ENCODE data around the gene RBM19.

The RBM19 gene

DNA sequence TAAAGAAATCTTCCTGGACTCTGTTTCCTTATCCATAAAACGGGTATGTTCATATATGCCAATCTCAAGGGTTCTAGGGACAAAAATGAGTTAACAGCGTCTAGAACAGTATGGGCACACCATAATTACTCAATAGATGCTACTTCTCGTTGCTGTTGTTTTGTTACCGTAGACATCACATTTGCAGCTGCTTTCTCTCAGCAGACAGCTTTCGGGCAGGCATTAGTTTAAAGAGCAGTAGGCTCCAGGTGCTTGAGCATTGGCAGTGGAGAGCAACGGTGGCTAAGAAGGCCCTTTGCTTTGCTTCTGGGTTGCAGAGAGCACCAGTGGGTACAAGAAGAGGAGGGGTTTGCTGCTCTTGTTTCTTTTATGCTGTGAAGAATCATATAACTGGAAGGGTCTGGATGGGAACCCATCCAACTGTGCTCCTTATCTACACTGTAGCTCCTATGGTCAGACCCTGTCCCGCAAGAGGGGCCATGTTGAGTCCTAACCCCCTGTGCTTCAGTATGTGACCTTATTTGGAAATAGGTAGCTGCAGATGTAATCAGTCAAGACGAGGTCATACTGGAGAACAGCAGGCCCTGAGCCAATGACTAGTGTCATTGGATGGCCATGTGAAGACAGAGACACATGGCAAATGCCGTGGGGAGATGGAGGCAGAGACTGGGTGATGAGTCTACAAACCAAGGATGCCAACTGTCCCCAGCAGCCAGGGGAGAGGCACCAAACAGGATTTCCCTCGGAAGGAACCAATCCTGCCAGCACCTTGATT is 120.0 kb downstream of the RBM19 start:
- ChIA-PET CTCF (no interaction called here), POLR2A (ENCODE audit: low non-redundant PET) (no interaction called here)
- H3K27ac ChIP-seq = no peak overlapping the region
- no peak for DNase-seq (ENCODE audit: low spot score)
- TF ChIP-seq, protein P1, sequence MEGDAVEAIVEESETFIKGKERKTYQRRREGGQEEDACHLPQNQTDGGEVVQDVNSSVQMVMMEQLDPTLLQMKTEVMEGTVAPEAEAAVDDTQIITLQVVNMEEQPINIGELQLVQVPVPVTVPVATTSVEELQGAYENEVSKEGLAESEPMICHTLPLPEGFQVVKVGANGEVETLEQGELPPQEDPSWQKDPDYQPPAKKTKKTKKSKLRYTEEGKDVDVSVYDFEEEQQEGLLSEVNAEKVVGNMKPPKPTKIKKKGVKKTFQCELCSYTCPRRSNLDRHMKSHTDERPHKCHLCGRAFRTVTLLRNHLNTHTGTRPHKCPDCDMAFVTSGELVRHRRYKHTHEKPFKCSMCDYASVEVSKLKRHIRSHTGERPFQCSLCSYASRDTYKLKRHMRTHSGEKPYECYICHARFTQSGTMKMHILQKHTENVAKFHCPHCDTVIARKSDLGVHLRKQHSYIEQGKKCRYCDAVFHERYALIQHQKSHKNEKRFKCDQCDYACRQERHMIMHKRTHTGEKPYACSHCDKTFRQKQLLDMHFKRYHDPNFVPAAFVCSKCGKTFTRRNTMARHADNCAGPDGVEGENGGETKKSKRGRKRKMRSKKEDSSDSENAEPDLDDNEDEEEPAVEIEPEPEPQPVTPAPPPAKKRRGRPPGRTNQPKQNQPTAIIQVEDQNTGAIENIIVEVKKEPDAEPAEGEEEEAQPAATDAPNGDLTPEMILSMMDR (conservative IDR thresholded peaks at IDR 0.05; ENCODE audit: low read depth) = no peak

DNA sequence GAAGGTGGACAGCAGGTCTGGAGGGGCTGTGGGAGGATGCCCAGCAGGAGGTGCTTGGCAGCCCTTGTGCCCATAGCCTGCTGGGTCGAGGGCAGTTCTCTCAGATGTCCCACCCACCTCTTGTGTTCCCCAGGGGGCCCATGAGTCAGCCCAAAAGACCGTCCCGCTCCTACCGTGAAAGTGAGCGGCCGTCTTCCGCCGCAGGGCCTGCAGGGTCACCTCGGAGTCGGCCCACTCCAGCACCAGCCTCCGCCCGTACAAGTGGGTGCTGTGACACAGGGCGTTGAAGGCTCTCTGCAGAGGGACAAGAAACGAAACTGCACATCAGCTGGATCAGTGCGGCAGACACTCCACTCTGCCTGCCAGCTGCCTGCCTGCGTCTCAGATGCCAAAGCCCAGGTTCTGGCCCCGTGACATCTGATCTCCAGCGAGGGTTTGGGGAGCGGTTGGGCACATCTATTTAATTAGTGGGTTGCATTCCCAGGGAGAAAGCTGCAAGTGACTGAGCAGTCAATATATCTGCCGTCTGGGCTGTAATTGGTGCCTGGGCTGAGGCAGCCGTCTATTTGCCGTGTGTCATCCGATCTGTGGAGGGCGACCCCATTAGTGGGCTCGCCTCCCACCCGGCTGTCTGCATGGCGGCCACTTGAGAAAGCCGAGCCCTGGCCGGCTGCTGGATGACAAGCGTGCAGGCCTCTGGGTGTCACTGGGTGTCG is 121.5 kb downstream of the RBM19 start:
- CTCF ChIA-PET = no interaction called here

DNA sequence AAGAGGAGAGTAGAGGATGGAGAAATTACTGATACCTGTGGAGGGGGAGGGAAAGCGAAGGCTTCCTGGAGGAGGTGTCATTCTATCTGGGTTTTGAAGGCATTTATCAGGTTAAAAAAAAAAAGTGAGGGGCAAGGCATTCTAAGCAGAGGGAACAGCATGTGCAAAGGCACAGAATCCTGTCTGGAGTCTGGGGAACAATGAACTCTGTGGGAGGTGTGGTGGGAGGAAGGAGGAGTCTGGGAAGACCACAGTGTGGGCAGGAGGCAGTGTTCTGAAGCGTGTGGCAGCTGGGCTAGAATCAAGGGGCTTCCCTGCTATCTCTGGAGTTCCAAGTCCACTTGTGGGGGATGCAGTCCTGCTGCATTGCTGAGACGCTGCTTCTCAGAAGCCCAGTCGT is 123.4 kb downstream of the RBM19 start:
- TF ChIP-seq, protein P1 (conservative IDR thresholded peaks at IDR 0.05; ENCODE audit: low read depth) = no peak
- H3K27ac ChIP-seq = no peak overlapping the region
- ChIA-PET POLR2A (ENCODE audit: low non-redundant PET) (no interaction called here), CTCF (no interaction called here)
- DNase-seq (ENCODE audit: low spot score) = no peak

More for the DNA sequence above, 121.5 kb downstream of the RBM19 start:
- TF ChIP-seq, protein P1 (conservative IDR thresholded peaks at IDR 0.05; ENCODE audit: low read depth) = no peak
- no peak for DNase-seq (ENCODE audit: low spot score)
- POLR2A ChIA-PET (ENCODE audit: low non-redundant PET) = no interaction called here
- H3K27ac ChIP-seq = no peak overlapping the region

DNA sequence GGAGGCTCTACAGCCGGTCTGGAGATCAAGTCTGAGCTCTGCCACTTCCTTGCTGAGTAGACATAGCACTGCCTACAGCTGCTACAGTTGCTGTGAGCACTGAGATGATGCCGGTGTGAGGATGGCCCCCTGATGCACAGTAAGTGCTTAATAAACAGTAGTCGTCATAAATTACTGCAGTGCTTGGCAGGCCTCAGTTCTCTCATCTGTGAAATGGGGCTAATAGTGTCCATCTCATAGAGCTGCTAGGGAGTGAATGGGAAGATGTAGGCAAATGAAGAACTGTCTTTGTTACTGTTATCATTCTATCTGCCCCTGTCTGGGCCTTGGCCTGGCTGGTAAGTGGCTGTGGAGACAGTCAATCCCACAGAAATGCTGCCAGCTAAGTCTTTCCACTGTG is 124.3 kb downstream of the RBM19 start:
- TF ChIP-seq, protein P1 (conservative IDR thresholded peaks at IDR 0.05; ENCODE audit: low read depth) = no peak
- DNase-seq (ENCODE audit: low spot score) = no peak
- POLR2A ChIA-PET (ENCODE audit: low non-redundant PET) = no interaction called here
- CTCF ChIA-PET = no interaction called here
- no peak overlapping the region for H3K27ac ChIP-seq

DNA sequence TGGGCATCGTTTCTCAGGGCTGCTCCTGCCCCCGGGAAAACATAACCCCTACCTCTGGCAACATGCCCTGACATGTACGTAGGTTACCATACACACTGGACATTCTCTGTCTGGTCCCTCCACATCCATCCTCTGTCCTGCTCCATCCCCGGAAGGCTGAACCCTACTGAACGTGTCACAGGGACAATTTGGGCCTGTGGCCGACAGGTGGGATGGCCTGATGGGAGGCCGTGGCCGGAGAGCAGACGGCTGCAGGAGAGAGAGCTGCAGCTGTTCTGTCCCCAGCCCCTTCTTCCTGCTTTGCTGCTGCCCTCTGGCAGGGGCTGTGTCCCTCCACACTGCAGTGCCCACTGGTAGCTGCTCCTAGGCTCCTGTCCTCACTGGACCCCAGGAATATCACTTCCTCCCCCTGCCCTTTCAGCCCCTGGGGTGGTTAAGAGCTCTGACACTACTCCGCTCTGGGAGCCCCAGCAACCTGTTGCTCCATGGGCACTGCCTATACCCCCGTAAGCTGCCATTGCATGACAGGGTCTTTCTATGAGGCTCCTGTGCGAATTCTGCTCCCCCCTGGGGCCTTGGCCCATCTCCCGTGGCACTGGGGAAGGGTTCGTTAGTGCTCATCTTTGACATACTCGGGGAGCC is 125.6 kb downstream of the RBM19 start:
- ChIA-PET POLR2A (ENCODE audit: low non-redundant PET) (no interaction called here), CTCF (no interaction called here)
- DNase-seq (ENCODE audit: low spot score) = no peak
- peak overlapping the region; percentile 24; the same call in 1 of the 2 replicates for H3K27ac ChIP-seq
- TF ChIP-seq, protein P1 (conservative IDR thresholded peaks at IDR 0.05; ENCODE audit: low read depth) = no peak

DNA sequence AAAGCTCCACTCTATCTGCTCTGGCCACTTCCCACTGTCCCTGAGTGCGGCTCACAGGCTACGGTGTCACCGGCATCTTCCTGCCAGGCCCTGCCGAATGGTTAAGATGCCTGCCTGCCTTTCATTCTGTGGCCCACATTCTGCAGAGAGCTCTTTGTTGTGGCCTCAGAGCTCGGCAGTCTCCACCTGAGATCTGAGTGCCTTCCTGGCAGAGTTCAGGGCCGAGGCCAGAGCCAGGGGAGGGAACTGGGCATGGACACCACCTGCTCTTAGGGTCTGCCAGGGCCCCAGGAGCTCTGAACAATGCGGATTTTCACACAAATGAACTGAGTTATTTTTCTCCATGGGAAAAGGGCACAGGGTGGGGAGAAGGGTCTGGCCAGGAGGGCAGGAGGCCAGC is 127.2 kb downstream of the RBM19 start:
- H3K27ac ChIP-seq = no peak overlapping the region
- CTCF ChIA-PET = interaction anchor here (0.7 kb wide), 1 partner anchor 877 kb away, joined by 3 read pairs; no protein-coding TSS in a partner anchor
- POLR2A ChIA-PET (ENCODE audit: low non-redundant PET) = no interaction called here
- TF ChIP-seq, protein P1 (conservative IDR thresholded peaks at IDR 0.05; ENCODE audit: low read depth) = no peak
- DNase-seq (ENCODE audit: low spot score) = no peak
